ENCODE data around the gene ZNF503.

Gene ZNF503

GRCh38 chr10:75408509-75408875, 6.9 kb upstream of the ZNF503 start:
- peaks cover 5% of the 10 kb centered on the region for H3K4me1 ChIP-seq (ENCODE audit: low read depth, poor library complexity, severe bottlenecking)
- H3K9ac ChIP-seq, result no peak overlapping the region
- no peaks in the 10 kb centered on the region for H3K79me2 ChIP-seq (ENCODE audit: insufficient read depth, low read depth)
- no peak for TF ChIP-seq CTCF (conservative IDR thresholded peaks at IDR 0.05; ENCODE audit: low read depth, low read length)
- no peaks in the 10 kb centered on the region for H4K20me1 ChIP-seq (ENCODE audit: insufficient read depth)
- H3K27ac ChIP-seq, result no peak overlapping the region
- H3K27me3 ChIP-seq (ENCODE audit: insufficient read depth, low read depth), result no peaks in the 10 kb centered on the region
- H3K4me3 ChIP-seq (IDR thresholded peaks at IDR 0.05; ENCODE audit: insufficient read depth, low read depth, low read length), result no peak overlapping the region
- no peak overlapping the region for H2AFZ ChIP-seq (ENCODE audit: low read depth)
- no peaks in the 10 kb centered on the region for H3K36me3 ChIP-seq (ENCODE audit: insufficient read depth)
- peak overlapping the region; percentile 82 for H3K4me2 ChIP-seq

- H4K20me1 ChIP-seq (ENCODE audit: insufficient read depth), result no peaks in the 10 kb centered on the region
- no peak overlapping the region for H3K4me2 ChIP-seq
- H3K27me3 ChIP-seq (ENCODE audit: insufficient read depth, low read depth), result no peaks in the 10 kb centered on the region
- H3K4me1 ChIP-seq (ENCODE audit: low read depth, poor library complexity, severe bottlenecking), result peaks cover 5% of the 10 kb centered on the region
- H3K27ac ChIP-seq, result no peak overlapping the region
- H2AFZ ChIP-seq (ENCODE audit: low read depth), result no peak overlapping the region
- TF ChIP-seq CTCF (conservative IDR thresholded peaks at IDR 0.05; ENCODE audit: low read depth, low read length), result no peak
- no peaks in the 10 kb centered on the region for H3K79me2 ChIP-seq (ENCODE audit: insufficient read depth, low read depth)
- H3K36me3 ChIP-seq (ENCODE audit: insufficient read depth), result no peaks in the 10 kb centered on the region
- no peak overlapping the region for H3K4me3 ChIP-seq (IDR thresholded peaks at IDR 0.05; ENCODE audit: insufficient read depth, low read depth, low read length)
- no peak overlapping the region for H3K9ac ChIP-seq
These were observed 6.3 kb upstream of the ZNF503 start for GRCh38 chr10:75407713-75408508.

- Histone ChIP-seq H3K36me3 (ENCODE audit: insufficient read depth) (no peaks in the 10 kb centered on the region), H3K27ac (no peak overlapping the region), H3K4me3 (IDR thresholded peaks at IDR 0.05; ENCODE audit: insufficient read depth, low read depth, low read length) (no peak overlapping the region), H3K4me2 (no peak overlapping the region), H3K4me1 (ENCODE audit: low read depth, poor library complexity, severe bottlenecking) (peaks cover 5% of the 10 kb centered on the region), H3K27me3 (ENCODE audit: insufficient read depth, low read depth) (no peaks in the 10 kb centered on the region), H4K20me1 (ENCODE audit: insufficient read depth) (no peaks in the 10 kb centered on the region), H3K9ac (no peak overlapping the region), H2AFZ (ENCODE audit: low read depth) (no peak overlapping the region), H3K79me2 (ENCODE audit: insufficient read depth, low read depth) (no peaks in the 10 kb centered on the region)
- TF ChIP-seq CTCF (conservative IDR thresholded peaks at IDR 0.05; ENCODE audit: low read depth, low read length), result no peak
These were observed 5.7 kb upstream of the ZNF503 start for GRCh38 chr10:75407224-75407712.

- no peak overlapping the region for H2AFZ ChIP-seq (ENCODE audit: low read depth)
- no peaks in the 10 kb centered on the region for H3K79me2 ChIP-seq (ENCODE audit: insufficient read depth, low read depth)
- no peak overlapping the region for H3K4me3 ChIP-seq (IDR thresholded peaks at IDR 0.05; ENCODE audit: insufficient read depth, low read depth, low read length)
- no peak overlapping the region for H3K27ac ChIP-seq
- H3K4me1 ChIP-seq (ENCODE audit: low read depth, poor library complexity, severe bottlenecking), result peaks cover 5% of the 10 kb centered on the region
- H4K20me1 ChIP-seq (ENCODE audit: insufficient read depth), result no peaks in the 10 kb centered on the region
- no peak overlapping the region for H3K9ac ChIP-seq
- no peak for TF ChIP-seq CTCF (conservative IDR thresholded peaks at IDR 0.05; ENCODE audit: low read depth, low read length)
- H3K27me3 ChIP-seq (ENCODE audit: insufficient read depth, low read depth), result no peaks in the 10 kb centered on the region
- H3K36me3 ChIP-seq (ENCODE audit: insufficient read depth), result no peaks in the 10 kb centered on the region
- no peak overlapping the region for H3K4me2 ChIP-seq
These were observed 5.1 kb upstream of the ZNF503 start for GRCh38 chr10:75406462-75407223.
